GM12878 (cell line): ENCODE measurements around the gene MRGPRX3. TPM values are rescaled to one million over a fixed set of nuclear protein-coding genes. Genes with fewer than 3 reads are reported as not detected.

Experiments used
- ATAC-seq: fragments of 200-7000 bp; cut with Tn5 transposase; 3 replicates; pipeline ENCODE4 v1.9.1; 2020; ENCODE audit warnings: mild to moderate bottlenecking, moderate library complexity
- BruUV-seq: library from RNA; stranded (reverse); fragments of 400-500 nt; replicated peaks from 2 replicates; lab custom pipeline; 2021; lab: Mats Ljungman, UMichigan
- CTCF ChIA-PET: fragments of 300-600 bp; sonication (Branson Sonifier 250); formaldehyde crosslinking; extraction: SDS; loops from one replicate; lab custom pipeline; 2021; ENCODE audit warnings: inconsistent platforms; lab: Yijun Ruan, JAX
- POLR2A ChIA-PET: fragments of 350-600 bp; formaldehyde crosslinking; extraction: SDS; loops from one replicate; lab custom pipeline; 2021; ENCODE audit warnings: inconsistent platforms; lab: Charles Lee
- RAD21 ChIA-PET: fragments of 300-600 bp; sonication (Branson Sonifier 250); formaldehyde crosslinking; loops from one replicate; lab custom pipeline; 2023; ENCODE audit warnings: antibody characterized with exemption; ENCODE audit not compliant: unreplicated experiment; lab: Charles Lee
- SMC1A ChIA-PET: fragments of 300-600 bp; sonication (Branson Sonifier 250); formaldehyde crosslinking; loops from one replicate; lab custom pipeline; 2023; ENCODE audit not compliant: unreplicated experiment, uncharacterized antibody; lab: Charles Lee
- DNase-seq: peaks from one replicate; pipeline ENCODE4 v3.0.0-alpha.2; 2011; ENCODE audit warnings: low read depth, low spot score
- FAIRE-seq: peaks from 3 replicates; lab custom pipeline; 2011; peaks lifted over from hg19 to GRCh38; lab: Jason Lieb, UNC
- H2AFZ ChIP-seq: 2 replicates; pipeline ENCODE4 v1.6.0; 2011; ENCODE audit warnings: low read depth, low read length, control low read depth; ENCODE audit not compliant: control insufficient read depth
- H3K27ac ChIP-seq: 2 replicates; pipeline ENCODE4 v1.5.1; 2011; ENCODE audit warnings: control low read depth; ENCODE audit not compliant: control insufficient read depth, insufficient read depth
- H3K27me3 ChIP-seq, 2 experiments: replicated peaks in 1 of 2; 2 replicates each; pipeline versions ENCODE4 v1.6.0 to v1.6.1; 2011; ENCODE audit warnings: low read length in 1 of 2; ENCODE audit not compliant: control insufficient read depth in 2 of 2, insufficient read depth in 2 of 2
- H3K36me3 ChIP-seq, 2 experiments: 2 replicates each; pipeline ENCODE4 v1.5.1; 2011; ENCODE audit warnings: low read length in 1 of 2; ENCODE audit not compliant: control insufficient read depth in 2 of 2, insufficient read depth in 2 of 2
- H3K4me1 ChIP-seq: 2 replicates; pipeline ENCODE4 v1.6.1; 2011; ENCODE audit warnings: mild to moderate bottlenecking, low read length, moderate library complexity, mixed read lengths; ENCODE audit not compliant: control insufficient read depth, insufficient read depth
- H3K4me2 ChIP-seq: 2 replicates; pipeline ENCODE4 v1.6.0; 2011; ENCODE audit warnings: control low read depth; ENCODE audit not compliant: control insufficient read depth, insufficient read depth
- H3K4me3 ChIP-seq: fragments of 200-600 bp; sonication (generic); 2 replicates; pipeline ENCODE4 v1.5.1; 2016
- H3K79me2 ChIP-seq: 2 replicates; pipeline ENCODE4 v1.6.0; 2011; ENCODE audit warnings: low read length; ENCODE audit not compliant: control insufficient read depth, insufficient read depth
- H3K9ac ChIP-seq: 2 replicates; pipeline ENCODE4 v1.8.0; 2011; ENCODE audit warnings: low read length, control low read depth, mixed read lengths; ENCODE audit not compliant: control insufficient read depth, insufficient read depth
- H3K9me3 ChIP-seq: replicated peaks from 3 replicates; pipeline ENCODE4 v1.5.1; 2011; ENCODE audit warnings: mild to moderate bottlenecking, low read length; ENCODE audit not compliant: control insufficient read depth, insufficient read depth
- H4K20me1 ChIP-seq: 2 replicates; pipeline ENCODE4 v1.6.0; 2011; ENCODE audit not compliant: control insufficient read depth, insufficient read depth
- BMI1 ChIP-seq: fragments of 450-650 bp; IDR thresholded peaks from 2 replicates; pipeline ENCODE4 v1.6.1; 2016; ENCODE audit warnings: mild to moderate bottlenecking, moderate library complexity, borderline replicate concordance
- CBX5 ChIP-seq: sonication (generic); IDR thresholded peaks from 2 replicates; pipeline ENCODE4 v1.6.1; 2016; ENCODE audit warnings: low read depth, moderate library complexity, mild to moderate bottlenecking, inconsistent platforms
- CHD4 ChIP-seq: fragments of 200-600 bp; sonication (generic); IDR thresholded peaks from 2 replicates; pipeline ENCODE4 v1.6.1; 2016; ENCODE audit warnings: mild to moderate bottlenecking
- EGR1 ChIP-seq, 2 experiments: IDR thresholded peaks; 1 replicate in 1 of 2; 2 replicates in 1 of 2; pipeline ENCODE4 v1.6.1; 2011 to 2012; ENCODE audit warnings: low read depth in 2 of 2, low read length in 2 of 2, borderline replicate concordance in 1 of 2, mild to moderate bottlenecking in 1 of 2, moderate library complexity in 1 of 2
- ESRRA ChIP-seq: IDR thresholded peaks from 2 replicates; pipeline ENCODE4 v1.6.1; 2012; ENCODE audit warnings: mild to moderate bottlenecking, low read length, improper control_type of control experiment
- EZH2 ChIP-seq: IDR thresholded peaks from 2 replicates; pipeline ENCODE4 v1.6.1; 2012; ENCODE audit warnings: low read depth, mild to moderate bottlenecking, control low read depth, inconsistent platforms, low read length, borderline replicate concordance; ENCODE audit not compliant: control insufficient read depth
- FOXK2 ChIP-seq: fragments of 450-650 bp; IDR thresholded peaks from 2 replicates; pipeline ENCODE4 v1.6.1; 2017; ENCODE audit warnings: mild to moderate bottlenecking, moderate library complexity
- JUNB ChIP-seq: IDR thresholded peaks from 2 replicates; pipeline ENCODE4 v1.6.1; 2016; ENCODE audit warnings: antibody characterized with exemption, mild to moderate bottlenecking
- PAX5 ChIP-seq: IDR thresholded peaks from 2 replicates; pipeline ENCODE4 v1.6.1; 2011; ENCODE audit warnings: low read depth, low read length, borderline replicate concordance
- POU2F2 ChIP-seq: IDR thresholded peaks from 3 replicates; pipeline ENCODE4 v1.6.1; 2011; ENCODE audit warnings: low read depth, mild to moderate bottlenecking, low read length, borderline replicate concordance
- RUNX3 ChIP-seq: IDR thresholded peaks from 2 replicates; pipeline ENCODE4 v1.6.1; 2012; ENCODE audit warnings: low read length, inconsistent platforms
- SMAD5 ChIP-seq: IDR thresholded peaks from 2 replicates; pipeline ENCODE4 v1.6.1; 2016; ENCODE audit warnings: antibody characterized with exemption, low read depth
- SMARCA5 ChIP-seq: fragments of 450-650 bp; IDR thresholded peaks from 2 replicates; pipeline ENCODE4 v1.6.1; 2017; ENCODE audit warnings: mild to moderate bottlenecking
- SREBF2 ChIP-seq: IDR thresholded peaks from 2 replicates; pipeline ENCODE4 v1.6.1; 2012; ENCODE audit warnings: mild to moderate bottlenecking, low read length
- SUPT20H ChIP-seq: IDR thresholded peaks from 2 replicates; pipeline ENCODE4 v1.6.1; 2011; ENCODE audit warnings: low read depth, mild to moderate bottlenecking, low read length, moderate library complexity, borderline replicate concordance; ENCODE audit not compliant: control insufficient read depth
- TCF7 ChIP-seq: IDR thresholded peaks from 2 replicates; pipeline ENCODE4 v1.6.1; 2014; ENCODE audit warnings: antibody characterized with exemption, borderline replicate concordance
- ZSCAN29 ChIP-seq: fragments of 450-650 bp; IDR thresholded peaks from 2 replicates; pipeline ENCODE4 v1.6.1; 2017; ENCODE audit warnings: mild to moderate bottlenecking, moderate library complexity
- whole genome bisulfite sequencing: methylation state at CpG from one replicate; pipeline ENCODE4 v1.1.6; 2016; ENCODE audit warnings: low lambda C conversion rate; ENCODE audit not compliant: insufficient replicate concordance, insufficient coverage; ENCODE audit errors: missing lambda C conversion rate; 5-methylcytosine and 5-hydroxymethylcytosine counted together
- in situ Hi-C: fragments of 300-500 bp; cut with MboI; formaldehyde crosslinking; loops from 9 replicates; pipeline ENCODE4 v1.14.3; 2018; ENCODE audit warnings: mixed read lengths
- intact Hi-C: fragments of 100-400 bp; cut with micrococcal nuclease; formaldehyde crosslinking; loops from one replicate; pipeline ENCODE4 v1.14.2; 2022; ENCODE audit not compliant: unreplicated experiment
- polyA plus RNA-seq, 11 experiments: library from polyadenylated mRNA; depleted of rRNA in 4 of 11; unstranded in 6 of 11; stranded (reverse) in 5 of 11; fragments of >200 nt; fragmentation: Nextera tagmentation in 4 of 11; fragmentation: Illumina TruSeq in 1 of 11; extraction: Ambion mirVana in 4 of 11; extraction: Trizol in 1 of 11; gene quantifications; 1 replicate in 1 of 11; 2 replicates in 10 of 11; pipeline versions ENCODE4 v1.2.1 to v1.2.3, GENCODE V29; 2011 to 2016; ENCODE audit warnings: inconsistent platforms in 2 of 11, missing spikeins in 2 of 11, low read depth in 1 of 11
- total RNA-seq, 4 experiments: library from RNA; depleted of rRNA in 3 of 4; stranded (reverse); fragments of >200 nt in 3 of 4; fragmentation: Illumina TruSeq in 1 of 4; extraction: Trizol in 1 of 4; gene quantifications; 2 replicates each; pipeline versions ENCODE4 v1.2.1 to v1.2.3, GENCODE V29; 2013 to 2021
- TF ChIP-seq, protein P1 (sequence below): fragments of 450-650 bp; IDR thresholded peaks from 2 replicates; pipeline ENCODE4 v1.6.1; 2017; ENCODE audit warnings: mild to moderate bottlenecking
- TF ChIP-seq, protein P2 (sequence below): fragments of 450-650 bp; IDR thresholded peaks from 2 replicates; pipeline ENCODE4 v1.6.1; 2017; ENCODE audit warnings: mild to moderate bottlenecking, moderate library complexity

MRGPRX3 gene
- total and polyA plus RNA-seq, 10 of the 15 experiments (the other 5 are each of a cell fraction or from before 2014, with no cell fraction given): not detected

DNA sequence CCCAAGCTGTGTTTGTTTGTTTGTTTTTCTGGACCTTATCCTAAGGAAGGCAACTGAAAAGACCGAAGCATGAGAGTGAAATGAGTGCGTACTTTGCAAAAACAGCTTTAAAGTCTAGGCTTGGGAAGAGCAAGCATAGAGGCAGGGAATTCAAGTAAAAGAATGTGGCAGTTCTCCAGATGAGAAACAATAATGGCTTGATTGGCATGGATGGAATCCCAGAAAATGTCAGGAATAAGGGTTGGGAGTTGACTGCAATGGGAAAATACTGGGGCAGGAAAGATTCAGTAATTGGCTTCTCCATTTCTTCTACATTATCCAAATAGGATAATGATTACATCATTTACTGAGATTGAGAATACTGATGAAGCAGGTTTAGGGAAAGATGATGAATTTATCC lies 44.0 kb upstream of the MRGPRX3 start (continued):
- TF ChIP-seq, protein P1, sequence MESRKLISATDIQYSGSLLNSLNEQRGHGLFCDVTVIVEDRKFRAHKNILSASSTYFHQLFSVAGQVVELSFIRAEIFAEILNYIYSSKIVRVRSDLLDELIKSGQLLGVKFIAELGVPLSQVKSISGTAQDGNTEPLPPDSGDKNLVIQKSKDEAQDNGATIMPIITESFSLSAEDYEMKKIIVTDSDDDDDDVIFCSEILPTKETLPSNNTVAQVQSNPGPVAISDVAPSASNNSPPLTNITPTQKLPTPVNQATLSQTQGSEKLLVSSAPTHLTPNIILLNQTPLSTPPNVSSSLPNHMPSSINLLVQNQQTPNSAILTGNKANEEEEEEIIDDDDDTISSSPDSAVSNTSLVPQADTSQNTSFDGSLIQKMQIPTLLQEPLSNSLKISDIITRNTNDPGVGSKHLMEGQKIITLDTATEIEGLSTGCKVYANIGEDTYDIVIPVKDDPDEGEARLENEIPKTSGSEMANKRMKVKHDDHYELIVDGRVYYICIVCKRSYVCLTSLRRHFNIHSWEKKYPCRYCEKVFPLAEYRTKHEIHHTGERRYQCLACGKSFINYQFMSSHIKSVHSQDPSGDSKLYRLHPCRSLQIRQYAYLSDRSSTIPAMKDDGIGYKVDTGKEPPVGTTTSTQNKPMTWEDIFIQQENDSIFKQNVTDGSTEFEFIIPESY: no peak
- TF ChIP-seq JUNB: no peak
- TF ChIP-seq SREBF2: no peak
- TF ChIP-seq ZSCAN29: no peak
- TF ChIP-seq PAX5: no peak
- TF ChIP-seq BMI1: no peak
- no peak for TF ChIP-seq CBX5
- TF ChIP-seq SMARCA5: no peak
- no peak for TF ChIP-seq CHD4
- no peak for TF ChIP-seq FOXK2

DNA sequence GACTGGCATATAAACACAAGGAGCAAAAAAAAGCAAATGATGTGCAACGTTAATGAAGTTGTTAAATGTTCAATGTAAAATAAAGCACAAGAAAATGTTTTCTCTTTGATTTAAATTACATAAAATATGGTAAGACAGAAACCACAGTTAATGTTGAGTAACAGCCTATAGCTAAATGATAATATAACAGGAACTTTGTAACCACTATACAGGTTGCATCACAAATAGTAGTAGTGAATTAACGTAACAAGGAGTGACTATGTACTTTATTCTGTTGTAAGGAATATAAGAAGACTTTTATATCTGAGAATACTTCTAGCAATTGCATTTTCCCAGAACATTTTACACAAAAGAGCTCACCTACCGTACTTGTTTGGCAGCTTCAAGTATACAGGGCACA lies 43.4 kb upstream of the MRGPRX3 start:
- ChIA-PET POLR2A (no interaction called here), SMC1A (interaction anchor here (1.4 to 2.2 kb wide), 2 partner anchors 17 to 27 kb away, joined by 5 to 6 read pairs; partner anchors contain the start of gene SAAL1), CTCF (interaction anchor here (0.9 to 1.2 kb wide), 3 partner anchors 14 to 98 kb away, joined by 3 to 4 read pairs (median 3); no protein-coding TSS in a partner anchor), RAD21 (no interaction called here)
- WGBS: 97% methylated on average over 3 of the region's 3 CpGs
- peaks cover 0 to 8% of the 10 kb centered on the region in 2 experiments for H3K36me3 ChIP-seq
- DNase-seq (no peak), ATAC-seq (no peak), FAIRE-seq (no peak)
- in situ Hi-C loops: no loop called here
- H3K27ac ChIP-seq: no peak overlapping the region
- intact Hi-C loops: no loop called here
- H3K27me3 ChIP-seq: no peaks in the 10 kb centered on the region
- no peaks in the 10 kb centered on the region for H3K9me3 ChIP-seq
- no peaks in the 10 kb centered on the region for H3K4me1 ChIP-seq
- no peak overlapping the region for H2AFZ ChIP-seq
- H3K4me2 ChIP-seq: no peak overlapping the region
- BruUV-seq: no TSS peak
- H3K9ac ChIP-seq: no peak overlapping the region
- H3K4me3 ChIP-seq: no peak overlapping the region
- no peaks in the 10 kb centered on the region for H4K20me1 ChIP-seq
- H3K79me2 ChIP-seq: no peaks in the 10 kb centered on the region
- no peak for TF ChIP-seq RUNX3
- no peak for TF ChIP-seq EGR1 (IDR thresholded peaks at IDR 0.05; ENCODE audit: borderline replicate concordance in 1 of 2, low read depth in 2 of 2, low read length in 2 of 2)
- no peak for TF ChIP-seq POU2F2
- TF ChIP-seq, protein P2, sequence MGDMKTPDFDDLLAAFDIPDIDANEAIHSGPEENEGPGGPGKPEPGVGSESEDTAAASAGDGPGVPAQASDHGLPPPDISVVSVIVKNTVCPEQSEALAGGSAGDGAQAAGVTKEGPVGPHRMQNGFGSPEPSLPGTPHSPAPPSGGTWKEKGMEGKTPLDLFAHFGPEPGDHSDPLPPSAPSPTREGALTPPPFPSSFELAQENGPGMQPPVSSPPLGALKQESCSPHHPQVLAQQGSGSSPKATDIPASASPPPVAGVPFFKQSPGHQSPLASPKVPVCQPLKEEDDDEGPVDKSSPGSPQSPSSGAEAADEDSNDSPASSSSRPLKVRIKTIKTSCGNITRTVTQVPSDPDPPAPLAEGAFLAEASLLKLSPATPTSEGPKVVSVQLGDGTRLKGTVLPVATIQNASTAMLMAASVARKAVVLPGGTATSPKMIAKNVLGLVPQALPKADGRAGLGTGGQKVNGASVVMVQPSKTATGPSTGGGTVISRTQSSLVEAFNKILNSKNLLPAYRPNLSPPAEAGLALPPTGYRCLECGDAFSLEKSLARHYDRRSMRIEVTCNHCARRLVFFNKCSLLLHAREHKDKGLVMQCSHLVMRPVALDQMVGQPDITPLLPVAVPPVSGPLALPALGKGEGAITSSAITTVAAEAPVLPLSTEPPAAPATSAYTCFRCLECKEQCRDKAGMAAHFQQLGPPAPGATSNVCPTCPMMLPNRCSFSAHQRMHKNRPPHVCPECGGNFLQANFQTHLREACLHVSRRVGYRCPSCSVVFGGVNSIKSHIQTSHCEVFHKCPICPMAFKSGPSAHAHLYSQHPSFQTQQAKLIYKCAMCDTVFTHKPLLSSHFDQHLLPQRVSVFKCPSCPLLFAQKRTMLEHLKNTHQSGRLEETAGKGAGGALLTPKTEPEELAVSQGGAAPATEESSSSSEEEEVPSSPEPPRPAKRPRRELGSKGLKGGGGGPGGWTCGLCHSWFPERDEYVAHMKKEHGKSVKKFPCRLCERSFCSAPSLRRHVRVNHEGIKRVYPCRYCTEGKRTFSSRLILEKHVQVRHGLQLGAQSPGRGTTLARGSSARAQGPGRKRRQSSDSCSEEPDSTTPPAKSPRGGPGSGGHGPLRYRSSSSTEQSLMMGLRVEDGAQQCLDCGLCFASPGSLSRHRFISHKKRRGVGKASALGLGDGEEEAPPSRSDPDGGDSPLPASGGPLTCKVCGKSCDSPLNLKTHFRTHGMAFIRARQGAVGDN: no peak
- no peak for TF ChIP-seq EZH2
- no peak for TF ChIP-seq SMAD5
- no peak for TF ChIP-seq ESRRA
- no peak for TF ChIP-seq TCF7
- no peak for TF ChIP-seq SREBF2
- TF ChIP-seq SUPT20H: no peak
